HTR-8/SVneo (cell line): ENCODE results near the gene BMP7.
"Not testable (repeated sequence)": the region's sequence is repeated elsewhere in the genome, so short reads cannot be mapped to it uniquely, and the experiment has no call there.

Experiments used
- DNase-seq: peaks from one replicate; pipeline ENCODE4 v3.0.0; 2011; ENCODE audit warnings: low spot score, mixed read lengths; ENCODE audit not compliant: insufficient read length
- FAIRE-seq: peaks from 2 replicates; lab custom pipeline; 2011; peaks lifted over from hg19 to GRCh38; lab: Jason Lieb, UNC

Gene BMP7

DNA sequence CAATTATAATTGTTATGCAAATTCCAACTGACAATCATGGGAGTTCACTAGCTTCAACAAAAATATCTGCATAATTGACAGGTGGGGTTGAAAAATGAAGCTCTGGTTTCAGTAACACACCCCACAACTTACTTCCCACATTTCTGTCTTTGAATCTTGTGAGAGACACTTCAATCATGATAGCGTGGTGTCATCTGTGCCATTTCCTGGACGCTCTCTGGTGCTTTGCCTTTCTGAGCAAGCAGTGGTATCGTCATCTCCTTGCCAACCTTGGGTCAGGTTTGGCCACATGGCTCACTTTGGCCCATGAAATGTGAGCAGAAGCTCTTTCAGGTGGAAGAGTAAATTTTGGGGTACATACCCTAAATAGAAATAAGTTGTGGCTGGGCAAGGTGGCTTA, 10.2 kb downstream of the BMP7 start:
- FAIRE-seq (peak; percentile 82), DNase-seq (no peak)

DNA sequence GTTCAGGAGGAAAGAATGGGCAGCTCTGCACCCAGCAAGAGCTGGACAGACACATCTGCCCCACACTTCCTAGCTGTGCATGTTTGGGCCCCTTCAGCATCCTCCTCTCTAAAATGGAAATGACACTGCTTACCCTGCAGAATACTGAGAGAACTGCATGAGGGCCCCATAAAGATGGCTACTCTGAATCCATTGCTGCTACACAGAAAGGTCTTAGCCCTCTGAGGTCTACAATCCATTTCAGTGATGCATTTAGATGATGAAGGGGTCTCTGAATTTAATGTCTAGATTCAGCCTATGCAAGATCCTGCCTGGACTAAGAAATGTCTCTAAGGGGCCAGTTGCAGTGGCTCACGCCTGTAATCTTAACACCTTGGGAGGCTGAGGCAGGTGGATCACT, 11.3 kb downstream of the BMP7 start:
- DNase-seq (no peak), FAIRE-seq (peak; percentile 33)

DNA sequence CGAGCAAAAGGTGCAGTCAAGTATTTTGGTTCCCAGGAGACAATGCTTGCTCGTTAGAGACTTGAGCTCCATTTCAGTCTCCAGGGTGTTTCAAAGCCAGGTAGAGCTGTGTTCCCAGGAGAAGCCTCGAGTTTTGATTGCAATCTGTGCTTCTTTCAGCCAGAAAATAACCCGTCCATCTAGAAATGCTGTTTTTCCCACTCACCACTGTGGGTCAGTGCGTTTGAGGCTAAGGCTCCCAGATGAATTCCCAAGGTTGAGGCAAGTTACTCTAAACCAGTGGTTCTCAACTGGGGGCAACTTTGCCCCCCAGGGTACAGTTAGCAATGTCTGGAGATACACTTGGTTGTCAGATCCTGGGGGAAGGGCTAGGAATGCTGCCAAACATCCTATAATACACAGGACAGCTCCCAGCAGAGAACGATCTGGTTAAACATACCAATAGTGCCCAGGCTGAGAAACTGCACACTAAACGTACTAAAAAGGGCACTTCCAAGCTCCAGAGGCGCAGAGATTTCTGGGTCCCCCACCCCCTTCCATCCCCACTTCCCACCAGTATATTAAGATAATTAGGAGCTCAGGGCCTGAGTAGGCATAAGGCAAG, 13.8 kb downstream of the BMP7 start:
- FAIRE-seq (peak; percentile 67), DNase-seq (no peak)

DNA sequence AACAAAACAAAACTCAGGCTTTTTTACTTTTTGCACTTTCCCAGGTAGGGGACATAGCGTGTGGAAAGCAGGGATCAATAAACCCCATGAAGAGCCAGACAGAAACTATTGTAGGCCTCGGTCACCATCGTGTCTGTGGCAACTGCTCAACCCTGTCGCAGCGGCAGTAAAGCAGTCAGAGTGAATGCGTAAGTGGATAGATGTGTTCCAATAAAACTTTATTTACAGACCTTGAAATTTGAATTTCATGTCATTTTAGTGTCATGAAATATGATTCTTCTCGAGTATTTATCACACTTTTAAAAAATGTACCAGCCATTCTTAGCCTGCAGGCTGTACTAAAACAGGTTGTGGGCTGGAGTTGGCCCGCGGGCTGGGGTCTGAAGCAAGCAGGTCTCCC, 14.5 kb downstream of the BMP7 start:
- DNase-seq: no peak
- FAIRE-seq: peak; percentile 4

DNA sequence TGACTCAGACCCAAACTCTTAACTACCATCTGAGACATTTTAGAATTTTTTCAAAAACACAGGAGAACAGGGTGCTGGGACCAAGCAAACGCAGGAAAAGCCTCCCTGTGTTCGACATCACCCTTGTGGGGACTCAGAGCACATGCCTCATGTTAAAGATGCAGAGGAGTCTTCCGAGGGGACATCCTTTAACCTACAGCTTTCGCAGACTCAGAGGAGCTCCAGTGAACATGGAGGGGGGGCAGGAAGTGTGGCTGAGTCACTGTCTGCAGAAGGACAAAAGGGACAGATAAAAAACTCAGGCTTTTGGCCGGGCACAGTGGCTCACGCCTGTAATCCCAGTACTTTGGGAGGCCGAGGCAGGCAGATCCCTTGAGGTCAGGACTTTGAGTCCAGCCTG, 15.1 kb downstream of the BMP7 start:
- FAIRE-seq (no peak), DNase-seq (peak; percentile 62)

DNA sequence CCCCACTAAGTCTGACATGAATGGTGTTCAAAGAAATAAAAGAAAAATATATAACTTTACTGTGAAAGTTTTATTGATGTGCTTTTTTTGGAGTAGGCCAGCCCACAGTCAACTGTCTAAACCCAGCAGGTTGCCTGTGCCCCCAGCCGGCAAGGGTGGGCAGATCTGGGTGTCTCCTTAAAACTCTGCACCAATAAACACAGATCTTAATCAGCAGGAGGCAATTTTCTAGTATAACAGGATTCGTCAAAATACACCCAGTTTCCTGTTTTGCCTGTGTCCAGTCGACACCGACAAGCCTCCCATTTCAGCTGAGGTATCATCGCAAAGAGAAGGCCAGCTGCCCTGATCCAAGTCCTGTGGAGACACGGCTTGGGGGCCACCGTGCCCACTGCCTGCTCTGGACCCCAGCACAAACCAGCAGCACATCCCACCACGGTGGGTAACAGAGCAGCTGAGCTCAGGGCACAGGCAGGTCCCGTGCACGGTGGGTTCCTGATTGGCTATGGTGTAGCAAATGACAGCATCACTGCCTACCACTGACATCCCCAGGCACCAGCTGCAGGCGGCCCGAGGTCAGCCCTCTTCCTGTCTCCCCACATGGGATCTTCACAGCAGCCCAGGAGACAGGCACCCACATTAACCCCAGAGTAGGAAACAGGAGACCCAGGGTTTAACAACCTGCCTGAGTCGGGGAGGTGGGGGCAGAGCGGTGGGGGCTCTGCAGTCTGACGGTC, 15.7 kb downstream of the BMP7 start:
- DNase-seq (peak; percentile 59), FAIRE-seq (peak; percentile 97)

DNA sequence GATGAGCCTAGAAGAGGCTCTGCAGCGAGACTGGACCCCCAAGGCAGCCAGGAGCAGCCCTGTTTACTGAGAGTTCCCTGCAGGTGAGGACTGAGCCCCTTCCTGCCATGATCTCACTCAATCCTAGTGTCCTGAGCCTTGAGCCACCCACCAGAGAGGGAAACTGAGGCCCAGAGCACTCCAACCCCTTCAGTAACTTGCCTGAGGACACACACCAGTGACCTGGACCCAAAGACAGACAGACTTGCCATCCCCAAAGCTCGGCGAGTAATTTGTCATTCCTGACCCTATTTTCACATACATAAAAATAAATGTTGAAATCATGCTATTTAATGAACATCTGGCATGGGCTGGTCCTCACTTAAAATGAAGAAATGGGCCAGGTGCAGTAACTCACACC, 16.7 kb downstream of the BMP7 start:
- FAIRE-seq (no peak), DNase-seq (no peak)

DNA sequence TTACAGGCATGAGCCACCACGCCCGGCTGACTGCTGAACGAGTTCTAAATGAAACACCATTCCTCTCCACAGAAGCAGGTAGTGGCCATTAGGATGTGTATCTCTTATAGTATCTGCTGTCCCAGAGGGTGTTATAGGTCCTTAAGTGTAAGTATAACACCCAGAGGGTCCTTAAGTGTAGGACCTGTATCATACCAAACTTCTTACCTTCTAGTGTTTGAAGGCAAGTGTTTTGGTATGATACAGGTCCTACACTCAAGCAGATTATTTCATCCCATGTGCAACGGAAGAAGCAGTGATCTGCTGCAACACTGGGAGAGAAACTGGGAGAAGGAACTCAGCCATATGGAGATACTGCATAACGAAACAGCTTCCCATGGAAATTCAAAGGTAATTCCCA, 17.4 kb downstream of the BMP7 start:
- DNase-seq: no peak
- peak; percentile 78 for FAIRE-seq

DNA sequence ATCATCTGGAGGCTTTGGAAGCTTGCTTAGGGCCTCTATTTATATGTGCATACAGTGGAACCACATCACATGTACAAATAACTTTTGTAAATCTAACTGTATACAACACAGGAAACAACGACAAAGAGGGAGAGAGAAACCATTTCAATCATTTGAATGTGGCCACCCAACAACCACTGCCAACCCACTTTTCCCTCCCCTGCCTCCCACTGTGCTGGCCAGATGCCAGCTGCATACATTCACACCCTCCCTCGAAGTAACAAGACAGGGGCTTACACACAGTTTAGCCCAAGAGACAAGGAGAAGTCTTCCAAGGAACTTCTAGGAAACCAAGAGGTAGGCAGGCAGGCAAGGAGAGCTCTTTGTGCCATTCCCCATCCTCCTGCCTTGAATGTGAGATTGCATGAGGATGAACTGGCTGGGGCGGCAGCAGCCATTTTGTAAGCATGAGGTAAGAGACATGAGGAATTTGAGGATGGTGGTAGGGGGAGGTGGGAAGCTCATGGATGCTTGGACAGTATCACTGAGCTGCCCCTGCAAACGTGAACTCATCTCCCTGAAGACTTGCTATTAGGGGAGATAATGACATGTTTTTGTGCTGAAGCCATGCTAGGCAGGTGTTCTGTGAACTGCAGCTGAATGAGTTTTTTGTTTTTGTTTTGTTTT, 18.2 kb downstream of the BMP7 start:
- FAIRE-seq (peak; percentile 67), DNase-seq (no peak)

DNA sequence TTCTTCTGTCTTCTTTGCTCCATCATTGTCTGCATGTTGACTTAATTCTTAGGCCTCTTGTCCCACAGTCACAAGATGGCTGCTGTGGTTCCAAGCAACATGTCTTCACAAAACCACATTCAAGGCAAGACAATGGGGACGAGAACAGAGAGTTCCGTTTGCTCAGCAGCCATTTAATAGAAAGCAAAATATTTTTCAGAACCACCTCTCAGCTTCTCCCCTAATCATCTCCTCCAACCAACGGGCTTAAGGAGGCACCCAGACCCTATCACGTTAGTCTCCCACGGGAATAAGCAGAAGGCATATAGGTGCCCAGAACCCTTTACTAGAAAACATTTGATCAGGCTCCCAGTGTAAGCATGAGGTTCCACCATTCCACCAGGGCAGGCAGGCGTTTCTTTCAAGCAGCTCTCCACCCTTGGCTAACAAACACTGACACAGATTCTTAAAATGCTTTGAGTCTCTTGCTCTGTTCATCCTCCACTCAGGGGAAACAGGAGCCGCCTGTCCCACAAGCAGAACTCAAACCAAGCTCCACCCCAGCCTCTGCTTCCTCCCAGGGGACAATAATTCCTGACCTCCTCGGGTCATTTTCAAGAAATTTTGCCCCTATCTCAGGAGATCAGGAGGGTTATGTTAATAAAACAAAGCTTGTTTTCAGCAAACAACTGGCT, 19.0 kb downstream of the BMP7 start:
- no peak for FAIRE-seq
- no peak for DNase-seq

DNA sequence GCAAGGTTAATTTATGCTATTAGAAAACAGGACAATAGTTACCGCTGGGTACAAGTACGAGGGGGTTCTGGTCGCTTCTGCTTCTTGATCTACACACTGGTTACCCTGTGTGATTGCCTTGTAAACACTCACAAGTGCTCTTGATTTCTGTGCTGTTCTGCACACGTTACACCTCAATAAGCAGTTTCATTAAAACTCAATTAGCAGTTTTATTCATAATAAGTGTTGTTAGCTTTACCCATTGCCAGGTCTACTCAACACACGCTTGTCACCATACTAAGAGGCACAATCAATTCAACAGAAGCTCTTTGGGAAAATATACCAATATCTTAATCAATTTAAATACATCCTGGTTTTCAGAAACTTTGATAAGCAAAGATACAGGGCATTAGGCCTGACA, 20.4 kb downstream of the BMP7 start:
- FAIRE-seq: peak; percentile 31

DNA sequence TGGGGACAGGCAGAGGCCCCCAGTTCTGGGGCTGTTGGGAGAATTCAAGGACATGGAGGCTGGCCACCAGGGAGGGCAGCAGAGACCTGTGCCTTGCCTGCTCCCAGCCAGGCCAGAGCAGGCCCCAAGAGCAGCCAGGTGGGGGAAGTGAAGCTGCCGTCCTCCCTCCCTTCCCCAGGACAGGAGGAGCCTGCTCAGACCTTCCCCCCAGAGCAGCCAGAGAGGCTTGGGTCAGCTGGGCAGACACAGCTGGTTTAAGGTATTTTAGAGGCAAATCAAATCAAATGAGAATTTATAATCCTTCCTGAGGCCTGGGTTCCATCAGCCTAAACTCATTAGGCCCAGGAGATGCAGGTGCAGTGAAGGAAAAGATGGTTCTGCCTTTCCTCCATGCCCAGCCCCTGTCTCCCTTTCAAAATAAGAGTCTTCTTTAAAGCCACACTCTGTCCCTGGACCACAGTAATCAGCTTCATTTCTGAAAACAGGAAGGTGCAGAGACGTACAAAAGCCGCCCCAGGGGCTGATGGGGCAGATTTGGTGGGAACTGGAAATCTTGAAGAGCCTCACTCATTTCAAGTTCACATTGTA, 21.7 kb downstream of the BMP7 start:
- no peak for FAIRE-seq

More for the DNA sequence above, 20.4 kb downstream of the BMP7 start:
- DNase-seq: no peak

DNA sequence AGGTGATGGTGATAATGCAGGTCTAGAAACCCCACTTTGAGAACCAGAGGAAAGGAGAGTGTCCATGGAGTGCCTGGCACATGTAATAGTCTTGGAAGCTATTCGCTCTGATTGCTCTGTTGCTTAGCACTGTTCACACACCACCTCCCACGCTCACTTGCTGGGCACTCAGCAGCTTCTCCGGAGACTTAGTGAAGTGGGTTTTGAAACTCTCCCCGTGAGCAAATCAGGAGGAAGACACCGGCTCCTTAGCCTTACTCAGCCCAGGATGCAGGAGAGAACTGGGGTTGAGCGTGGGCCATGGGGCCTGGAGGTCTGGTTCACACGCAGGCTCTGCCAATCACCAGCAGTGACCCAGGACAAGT, 22.2 kb downstream of the BMP7 start:
- FAIRE-seq (no peak), DNase-seq (no peak)

More for the DNA sequence above, 21.7 kb downstream of the BMP7 start:
- no peak for DNase-seq

DNA sequence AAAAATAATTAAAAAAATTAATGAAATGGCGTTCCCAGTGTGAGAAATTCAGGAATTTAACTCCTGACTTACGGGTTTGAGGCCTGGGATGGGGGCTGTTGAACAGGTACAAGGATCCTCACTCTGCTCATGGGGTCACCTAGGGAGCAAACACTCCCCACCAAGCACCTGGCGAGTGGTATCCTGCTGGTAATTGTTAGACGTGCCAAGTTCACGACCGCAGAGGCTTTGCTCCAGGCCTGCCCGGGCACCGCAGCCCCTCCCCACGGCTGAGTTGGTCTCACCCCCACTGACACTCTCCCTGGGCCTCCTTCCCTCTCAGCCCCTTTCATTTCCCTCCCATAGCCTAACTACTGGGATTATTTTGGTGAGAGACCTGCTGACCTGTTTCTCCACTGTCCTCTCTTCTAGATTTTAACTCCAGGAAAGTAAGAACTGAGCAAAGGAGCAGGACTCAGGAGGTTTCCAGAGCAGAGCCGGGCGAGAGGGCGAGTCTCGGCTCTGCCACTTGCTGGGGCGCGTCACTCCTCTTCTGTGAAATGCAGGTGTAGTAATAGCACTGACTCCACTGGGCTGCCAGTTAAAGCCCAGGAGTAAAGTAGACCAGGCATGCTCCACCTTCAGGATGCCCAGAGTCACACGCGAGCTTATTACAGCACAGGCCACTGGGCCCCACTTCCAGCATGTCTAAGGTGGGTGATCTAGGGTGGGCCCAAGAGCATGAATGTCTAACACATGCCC, 22.8 kb downstream of the BMP7 start:
- DNase-seq (no peak), FAIRE-seq (peak; percentile 97)

DNA sequence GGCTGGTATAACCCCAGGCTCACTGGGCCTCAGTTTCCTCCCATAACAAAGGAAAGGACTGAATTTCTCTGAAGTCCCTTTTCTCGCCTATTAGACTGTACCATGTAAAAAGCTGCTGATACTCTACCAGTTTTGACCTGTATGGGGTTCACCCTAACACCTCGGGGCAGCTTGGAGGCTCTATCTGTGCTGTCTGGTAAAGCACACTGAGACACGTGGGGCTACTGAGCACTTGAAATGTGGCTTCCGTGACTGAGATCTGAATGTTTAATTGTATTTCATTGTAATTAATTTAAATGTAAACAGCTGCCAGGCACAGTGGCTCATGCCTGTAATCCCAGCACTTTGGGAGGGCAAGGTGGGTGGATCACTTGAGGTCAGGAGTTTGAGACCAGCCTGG, 24.0 kb downstream of the BMP7 start:
- FAIRE-seq: peak; percentile 23
- no peak for DNase-seq

DNA sequence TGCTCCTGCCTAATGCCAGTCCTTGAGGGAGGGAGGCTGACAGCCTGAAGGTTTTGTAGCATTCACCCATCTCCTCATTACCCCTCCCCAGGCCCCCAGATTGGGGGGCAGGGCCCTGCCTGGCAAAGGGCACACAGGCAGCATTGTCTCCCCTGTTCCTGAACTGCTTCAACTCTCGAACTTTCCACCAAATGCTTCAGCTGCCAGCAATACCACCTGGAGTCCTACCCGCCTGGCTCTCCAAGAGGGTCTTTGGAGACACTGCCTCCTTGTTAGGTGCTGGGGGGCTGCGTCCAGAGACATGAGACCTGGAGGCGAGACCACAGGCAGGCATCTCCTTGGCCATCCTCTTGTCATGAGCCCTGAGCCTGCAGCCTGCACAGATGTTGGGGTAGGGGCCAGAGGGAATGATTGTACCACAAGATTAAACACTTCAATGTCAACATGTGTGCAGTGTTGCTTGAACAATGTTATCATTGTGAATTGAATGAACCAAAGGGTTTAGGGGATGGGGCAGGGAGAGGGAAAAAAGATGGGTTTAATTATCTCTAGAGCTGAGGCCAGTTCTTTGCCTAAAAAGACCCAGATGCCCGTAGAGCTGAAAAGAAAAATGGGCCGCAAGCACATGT, 25.0 kb downstream of the BMP7 start:
- FAIRE-seq: peak; percentile 92
- no peak for DNase-seq

DNA sequence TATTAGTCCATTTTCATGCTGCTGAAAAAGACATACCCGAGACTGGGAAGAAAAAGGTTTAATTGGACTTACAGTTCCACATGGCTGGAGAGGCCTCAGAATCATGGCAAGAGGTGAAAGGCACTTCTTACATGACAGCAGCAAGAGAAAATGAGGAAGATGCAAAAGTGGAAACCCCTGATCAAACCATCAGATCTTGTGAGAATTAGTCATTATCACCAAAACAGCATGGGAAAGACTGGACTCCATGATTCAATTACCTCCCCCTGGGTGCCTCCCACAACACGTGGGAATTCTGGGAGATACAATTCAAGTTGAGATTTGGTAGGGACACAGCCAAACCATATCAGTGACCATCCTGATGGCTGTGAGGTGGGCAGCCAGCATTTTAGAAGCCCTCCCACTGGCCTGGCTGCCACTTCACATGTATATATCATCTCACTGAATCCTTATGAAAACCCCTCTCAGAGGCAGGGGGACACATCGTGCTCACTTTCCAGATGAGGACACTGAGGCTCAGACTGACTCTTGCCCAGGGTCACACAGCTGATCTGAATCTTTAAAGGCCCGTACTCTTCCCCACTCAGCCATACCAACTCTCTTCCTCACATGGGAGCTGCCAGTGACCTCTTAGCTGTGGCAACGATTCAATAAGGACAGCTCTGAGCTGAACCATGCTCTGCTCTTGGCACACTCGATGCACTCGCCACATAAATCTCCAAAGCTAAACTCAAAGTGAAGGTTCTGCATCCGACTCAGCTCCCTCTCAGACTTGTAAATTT, 25.7 kb downstream of the BMP7 start:
- peak; percentile 77 for FAIRE-seq

DNA sequence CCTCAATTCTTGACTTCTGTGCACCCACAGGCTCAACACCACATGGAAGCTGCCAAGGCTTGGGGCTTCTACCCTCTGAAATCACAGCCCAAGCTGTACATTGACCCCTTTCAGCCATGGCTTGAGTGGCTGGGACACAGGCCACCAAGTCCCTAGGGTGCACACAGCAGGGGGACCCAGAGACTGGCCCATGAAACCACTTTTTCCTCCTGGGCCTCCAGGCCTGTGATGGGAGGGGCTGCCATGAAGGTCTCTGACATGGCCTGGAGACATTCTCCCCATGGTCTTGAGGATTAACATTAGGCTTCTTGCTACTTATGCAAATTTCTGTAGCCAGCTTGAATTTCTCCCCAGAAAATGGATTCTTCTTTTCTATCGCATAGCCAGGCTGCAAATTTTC, 26.7 kb downstream of the BMP7 start:
- DNase-seq, FAIRE-seq: not testable (repeated sequence)

More for the DNA sequence above, 25.7 kb downstream of the BMP7 start:
- no peak for DNase-seq

DNA sequence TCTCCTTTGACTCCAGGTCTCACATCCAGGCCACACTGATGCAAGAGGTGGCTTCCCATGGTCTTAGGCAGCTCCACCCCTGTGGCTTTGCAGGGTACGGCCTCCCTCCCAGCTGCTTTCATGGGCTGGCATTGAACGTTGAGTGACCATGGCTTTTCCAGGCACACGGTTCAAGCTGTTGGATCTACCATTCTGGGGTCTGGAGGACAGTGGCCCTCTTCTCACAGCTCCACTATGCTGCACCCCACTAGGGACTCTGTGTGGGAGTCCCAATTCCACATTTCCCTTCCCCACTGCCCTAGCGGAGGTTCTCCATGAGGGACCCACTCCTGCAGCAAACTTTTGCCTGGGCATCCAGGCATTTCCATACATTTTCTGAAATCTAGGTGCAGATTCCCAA, 27.1 kb downstream of the BMP7 start:
- peak; percentile 77 for FAIRE-seq
- not testable (repeated sequence) for DNase-seq
